ENCODE data around the gene HS6ST2.

DNA sequence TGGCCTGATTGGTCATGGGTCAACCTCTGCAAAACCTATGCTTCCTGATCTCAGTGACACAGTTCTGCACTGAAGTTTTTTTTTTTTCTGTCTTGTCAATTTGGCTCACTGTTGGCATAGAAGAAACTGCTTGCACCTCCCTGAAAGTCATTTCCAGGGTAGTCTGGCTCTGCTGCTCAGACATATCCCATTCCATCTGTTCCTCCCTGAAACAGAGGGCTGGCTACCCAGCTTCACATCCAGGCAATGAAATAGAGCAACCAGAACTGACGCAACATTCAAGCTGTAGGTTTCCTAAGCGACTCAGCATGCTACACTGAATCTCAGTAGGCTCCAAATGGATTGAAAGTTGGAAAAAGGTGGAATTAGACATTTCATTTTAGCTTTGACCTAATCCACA lies 292.8 kb downstream of the HS6ST2 start:
- TF ChIP-seq TAF1 (conservative IDR thresholded peaks at IDR 0.05), result no peak
- no peak for TF ChIP-seq JUND (IDR thresholded peaks at IDR 0.05)
- TF ChIP-seq, protein P1, sequence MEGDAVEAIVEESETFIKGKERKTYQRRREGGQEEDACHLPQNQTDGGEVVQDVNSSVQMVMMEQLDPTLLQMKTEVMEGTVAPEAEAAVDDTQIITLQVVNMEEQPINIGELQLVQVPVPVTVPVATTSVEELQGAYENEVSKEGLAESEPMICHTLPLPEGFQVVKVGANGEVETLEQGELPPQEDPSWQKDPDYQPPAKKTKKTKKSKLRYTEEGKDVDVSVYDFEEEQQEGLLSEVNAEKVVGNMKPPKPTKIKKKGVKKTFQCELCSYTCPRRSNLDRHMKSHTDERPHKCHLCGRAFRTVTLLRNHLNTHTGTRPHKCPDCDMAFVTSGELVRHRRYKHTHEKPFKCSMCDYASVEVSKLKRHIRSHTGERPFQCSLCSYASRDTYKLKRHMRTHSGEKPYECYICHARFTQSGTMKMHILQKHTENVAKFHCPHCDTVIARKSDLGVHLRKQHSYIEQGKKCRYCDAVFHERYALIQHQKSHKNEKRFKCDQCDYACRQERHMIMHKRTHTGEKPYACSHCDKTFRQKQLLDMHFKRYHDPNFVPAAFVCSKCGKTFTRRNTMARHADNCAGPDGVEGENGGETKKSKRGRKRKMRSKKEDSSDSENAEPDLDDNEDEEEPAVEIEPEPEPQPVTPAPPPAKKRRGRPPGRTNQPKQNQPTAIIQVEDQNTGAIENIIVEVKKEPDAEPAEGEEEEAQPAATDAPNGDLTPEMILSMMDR (IDR thresholded peaks at IDR 0.05; ENCODE audit: low read depth, low read length, missing input control), result no peak
- TF ChIP-seq, protein P2, sequence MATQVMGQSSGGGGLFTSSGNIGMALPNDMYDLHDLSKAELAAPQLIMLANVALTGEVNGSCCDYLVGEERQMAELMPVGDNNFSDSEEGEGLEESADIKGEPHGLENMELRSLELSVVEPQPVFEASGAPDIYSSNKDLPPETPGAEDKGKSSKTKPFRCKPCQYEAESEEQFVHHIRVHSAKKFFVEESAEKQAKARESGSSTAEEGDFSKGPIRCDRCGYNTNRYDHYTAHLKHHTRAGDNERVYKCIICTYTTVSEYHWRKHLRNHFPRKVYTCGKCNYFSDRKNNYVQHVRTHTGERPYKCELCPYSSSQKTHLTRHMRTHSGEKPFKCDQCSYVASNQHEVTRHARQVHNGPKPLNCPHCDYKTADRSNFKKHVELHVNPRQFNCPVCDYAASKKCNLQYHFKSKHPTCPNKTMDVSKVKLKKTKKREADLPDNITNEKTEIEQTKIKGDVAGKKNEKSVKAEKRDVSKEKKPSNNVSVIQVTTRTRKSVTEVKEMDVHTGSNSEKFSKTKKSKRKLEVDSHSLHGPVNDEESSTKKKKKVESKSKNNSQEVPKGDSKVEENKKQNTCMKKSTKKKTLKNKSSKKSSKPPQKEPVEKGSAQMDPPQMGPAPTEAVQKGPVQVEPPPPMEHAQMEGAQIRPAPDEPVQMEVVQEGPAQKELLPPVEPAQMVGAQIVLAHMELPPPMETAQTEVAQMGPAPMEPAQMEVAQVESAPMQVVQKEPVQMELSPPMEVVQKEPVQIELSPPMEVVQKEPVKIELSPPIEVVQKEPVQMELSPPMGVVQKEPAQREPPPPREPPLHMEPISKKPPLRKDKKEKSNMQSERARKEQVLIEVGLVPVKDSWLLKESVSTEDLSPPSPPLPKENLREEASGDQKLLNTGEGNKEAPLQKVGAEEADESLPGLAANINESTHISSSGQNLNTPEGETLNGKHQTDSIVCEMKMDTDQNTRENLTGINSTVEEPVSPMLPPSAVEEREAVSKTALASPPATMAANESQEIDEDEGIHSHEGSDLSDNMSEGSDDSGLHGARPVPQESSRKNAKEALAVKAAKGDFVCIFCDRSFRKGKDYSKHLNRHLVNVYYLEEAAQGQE (IDR thresholded peaks at IDR 0.05), result no peak
- TF ChIP-seq RXRA (IDR thresholded peaks at IDR 0.05), result no peak
- no peak for TF ChIP-seq RAD21 (IDR thresholded peaks at IDR 0.05)
- TF ChIP-seq, protein P3, sequence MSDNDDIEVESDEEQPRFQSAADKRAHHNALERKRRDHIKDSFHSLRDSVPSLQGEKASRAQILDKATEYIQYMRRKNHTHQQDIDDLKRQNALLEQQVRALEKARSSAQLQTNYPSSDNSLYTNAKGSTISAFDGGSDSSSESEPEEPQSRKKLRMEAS (IDR thresholded peaks at IDR 0.05), result no peak
- no peak for TF ChIP-seq SP1 (IDR thresholded peaks at IDR 0.05)
